HepG2 (cell line): Measurements from ENCODE around the gene ARHGEF3. TPM values are rescaled to one million over a fixed set of nuclear protein-coding genes. Genes with fewer than 3 reads are reported as not detected.
A peak's percentile ranks its signal among the peaks of the same experiment; 100 is the strongest.
"Not testable (repeated sequence)": the region's sequence is repeated elsewhere in the genome, so short reads cannot be mapped to it uniquely, and the experiment has no call there.

Experiments
- ATAC-seq: fragments of 200-7000 bp; cut with Tn5 transposase; 3 replicates; pipeline ENCODE4 v1.9.1; 2020; ENCODE audit warnings: mild to moderate bottlenecking, moderate library complexity
- BruUV-seq: library from RNA; stranded (reverse); fragments of 400-500 nt; replicated peaks from 2 replicates; lab custom pipeline; 2021; lab: Mats Ljungman, UMichigan
- CTCF ChIA-PET: fragments of 300-600 bp; formaldehyde crosslinking; extraction: SDS; loops from one replicate; lab custom pipeline; 2021; ENCODE audit warnings: low total read pairs, inconsistent platforms, low intra/inter-chr PET ratio; lab: Yijun Ruan, JAX
- POLR2A ChIA-PET: fragments of 350-600 bp; sonication (Branson Sonifier 250); formaldehyde crosslinking; loops from one replicate; lab custom pipeline; 2020; ENCODE audit warnings: antibody characterized with exemption, inconsistent platforms; lab: Yijun Ruan, JAX
- DNase-seq: peaks from one replicate; pipeline ENCODE4 v3.0.0-alpha.2; 2015; ENCODE audit warnings: low spot score
- FAIRE-seq: peaks from 3 replicates; lab custom pipeline; 2011; peaks lifted over from hg19 to GRCh38; lab: Jason Lieb, UNC
- H2AFZ ChIP-seq: one replicate; pipeline ENCODE4 v1.6.1; 2011; ENCODE audit warnings: low read length, inconsistent platforms
- H3K27ac ChIP-seq: fragments of 300-600 bp; 3 replicates; pipeline ENCODE4 v1.8.0; 2011; ENCODE audit warnings: mixed run types, mild to moderate bottlenecking, mixed read lengths, low read length, inconsistent platforms; ENCODE audit not compliant: insufficient read depth; ENCODE audit errors: extremely low read length
- H3K27me3 ChIP-seq, 2 experiments: fragments of 200-600 bp in 1 of 2; 2 replicates in 1 of 2; 3 replicates in 1 of 2; pipeline versions ENCODE4 v1.6.0 to v1.8.0; 2011; ENCODE audit warnings: low read length in 2 of 2, mild to moderate bottlenecking in 2 of 2, moderate library complexity in 2 of 2, inconsistent platforms in 1 of 2; ENCODE audit not compliant: insufficient read depth in 2 of 2, control insufficient read depth in 1 of 2
- H3K36me3 ChIP-seq, 2 experiments: fragments of 200-600 bp in 1 of 2; replicated peaks in 1 of 2; 2 replicates in 1 of 2; 3 replicates in 1 of 2; pipeline versions ENCODE4 v1.5.1 to v1.8.0; 2011; ENCODE audit warnings: low read length in 2 of 2, inconsistent platforms in 1 of 2; ENCODE audit not compliant: insufficient read depth in 2 of 2, control insufficient read depth in 1 of 2
- H3K4me1 ChIP-seq: 2 replicates; pipeline ENCODE4 v1.5.1; 2012; ENCODE audit warnings: low read length, inconsistent platforms; ENCODE audit not compliant: insufficient read depth
- H3K4me2 ChIP-seq: 2 replicates; pipeline ENCODE4 v1.6.0; 2011; ENCODE audit warnings: low read depth, low read length, inconsistent platforms
- H3K4me3 ChIP-seq, 3 experiments: fragments of 200-600 bp in 1 of 3; sonication (generic), shearing (Covaris generic) in 1 of 3; replicated peaks in 1 of 3; 2 replicates each; pipeline ENCODE4 v1.5.1; 2011 to 2016; ENCODE audit warnings: low read length in 3 of 3, inconsistent platforms in 2 of 3, low read depth in 2 of 3, mild to moderate bottlenecking in 2 of 3, control low read depth in 1 of 3, mixed read lengths in 1 of 3; ENCODE audit not compliant: insufficient read depth in 1 of 3
- H3K79me2 ChIP-seq: one replicate; pipeline ENCODE4 v1.6.1; 2011; ENCODE audit warnings: low read length, inconsistent platforms; ENCODE audit not compliant: insufficient read depth
- H3K9ac ChIP-seq: 2 replicates; pipeline ENCODE4 v1.6.0; 2011; ENCODE audit warnings: mild to moderate bottlenecking, low read depth, low read length, inconsistent platforms; ENCODE audit not compliant: insufficient read depth
- H3K9me3 ChIP-seq: 2 replicates; pipeline ENCODE4 v1.5.1; 2012; ENCODE audit warnings: mild to moderate bottlenecking, low read length
- H4K20me1 ChIP-seq: 2 replicates; pipeline ENCODE4 v1.6.0; 2011; ENCODE audit warnings: inconsistent platforms, mild to moderate bottlenecking, low read length, moderate library complexity; ENCODE audit not compliant: insufficient read depth
- CTCF ChIP-seq: sonication (generic); formaldehyde crosslinking; IDR thresholded peaks from 2 replicates; pipeline ENCODE4 v1.5.0; 2020; ENCODE audit warnings: mild to moderate bottlenecking, missing genetic modification reagents, moderate library complexity
- KDM2A ChIP-seq: sonication (generic); formaldehyde crosslinking; IDR thresholded peaks from 2 replicates; pipeline ENCODE4 v1.4.0; 2020; ENCODE audit warnings: low read depth, missing genetic modification reagents, borderline replicate concordance
- NFIB ChIP-seq: sonication (generic); formaldehyde crosslinking; IDR thresholded peaks from 2 replicates; pipeline ENCODE4 v1.9.0; 2021; ENCODE audit warnings: missing genetic modification reagents, mild to moderate bottlenecking, borderline replicate concordance
- SAP130 ChIP-seq: IDR thresholded peaks from 2 replicates; pipeline ENCODE4 v1.6.1; 2016; ENCODE audit warnings: low read depth
- SMARCC2 ChIP-seq: fragments of 450-650 bp; IDR thresholded peaks from 2 replicates; pipeline ENCODE4 v1.6.1; 2017; ENCODE audit warnings: antibody characterized with exemption, mild to moderate bottlenecking
- SPEN ChIP-seq: sonication (generic); formaldehyde crosslinking; IDR thresholded peaks from 2 replicates; pipeline ENCODE4 v1.5.1; 2020; ENCODE audit warnings: low read depth, mild to moderate bottlenecking, missing genetic modification reagents
- ZNF101 ChIP-seq: sonication (generic); formaldehyde crosslinking; IDR thresholded peaks from 2 replicates; pipeline ENCODE4 v1.4.0; 2020; ENCODE audit warnings: mild to moderate bottlenecking, low read depth, missing genetic modification reagents, borderline replicate concordance
- ZNF282 ChIP-seq: fragments of 450-650 bp; IDR thresholded peaks from 2 replicates; pipeline ENCODE4 v1.6.1; 2018; ENCODE audit not compliant: partially characterized antibody
- WGBS: methylation state at CpG from one replicate; pipeline ENCODE4 v1.1.6; 2017; ENCODE audit warnings: low lambda C conversion rate; 5-methylcytosine and 5-hydroxymethylcytosine counted together
- in situ Hi-C: cut with HindIII; loops from 2 replicates; pipeline ENCODE4 v1.10.0; 2017; ENCODE audit warnings: low pct_unique_long_range_greater_than_20kb; ENCODE audit not compliant: extremely low pct_ligation_motif_present
- intact Hi-C: fragments of 100-400 bp; cut with micrococcal nuclease; formaldehyde crosslinking; loops from one replicate; pipeline ENCODE4 v1.10.0; 2022; ENCODE audit not compliant: unreplicated experiment
- polyA plus RNA-seq, 8 experiments: library from polyadenylated mRNA; depleted of rRNA in 3 of 8; stranded (reverse) in 7 of 8; unstranded in 1 of 8; fragments of >200 nt; fragmentation: Illumina TruSeq in 4 of 8; extraction: Trizol in 4 of 8; gene quantifications; 2 replicates each; pipeline versions ENCODE4 v1.2.1 to v1.2.3, GENCODE V29; 2011 to 2016; ENCODE audit warnings: low read depth in 4 of 8, missing spikeins in 1 of 8, mixed read lengths in 1 of 8; ENCODE audit not compliant: insufficient read depth in 1 of 8
- total RNA-seq, 5 experiments: library from RNA; depleted of rRNA; stranded (reverse); fragments of >200 nt; fragmentation: Illumina TruSeq; extraction: Trizol; gene quantifications; 2 replicates each; pipeline ENCODE4 v1.2.3, GENCODE V29; 2016; ENCODE audit warnings: low read depth in 1 of 5
- TF ChIP-seq, protein P1 (sequence below): sonication (generic); formaldehyde crosslinking; IDR thresholded peaks from 2 replicates; pipeline ENCODE4 v1.9.0; 2021; ENCODE audit warnings: missing genetic modification reagents, borderline replicate concordance

ARHGEF3 gene
- total and polyA plus RNA-seq, 2 of the 13 experiments (the other 11 are each of a cell fraction or from before 2014, with no cell fraction given): 14.8 to 23.1 TPM

- H3K9ac ChIP-seq, H3K27ac ChIP-seq, H2AFZ ChIP-seq, H3K4me3 ChIP-seq, H3K36me3 ChIP-seq, DNase-seq, H4K20me1 ChIP-seq, ATAC-seq, H3K27me3 ChIP-seq, H3K4me1 ChIP-seq, BruUV-seq, FAIRE-seq, H3K9me3 ChIP-seq, POLR2A ChIA-PET, H3K4me2 ChIP-seq, H3K79me2 ChIP-seq, intact Hi-C loops, in situ Hi-C loops, CTCF ChIA-PET: not testable (repeated sequence)
- WGBS: 100% methylated on average over 9 of the region's 21 CpGs
Measured at GRCh38 chr3:56718809-56719208, 82.9 kb downstream of the ARHGEF3 start.

DNA sequence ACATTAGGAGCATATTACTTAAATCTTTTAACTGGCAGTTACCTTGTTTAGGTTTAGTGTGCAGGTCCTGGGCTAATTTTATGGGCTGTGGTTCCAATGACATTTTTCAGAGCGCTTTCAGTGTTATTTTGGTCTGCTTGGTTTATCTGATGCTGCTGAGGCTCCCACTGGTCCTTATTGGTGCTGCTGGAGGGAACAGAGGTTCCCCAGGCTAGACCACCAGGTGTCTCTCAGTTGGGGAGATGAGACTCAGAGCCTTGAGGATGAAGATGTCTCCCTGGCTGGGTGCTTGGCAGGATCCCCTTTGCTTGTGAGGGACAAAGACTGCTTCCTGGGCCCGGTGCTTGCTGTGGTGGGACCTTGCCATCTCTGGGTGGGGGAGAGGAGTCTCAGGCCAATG is 90.4 kb downstream of the ARHGEF3 start:
- Histone ChIP-seq H3K79me2 (no peaks in the 10 kb centered on the region), H3K4me3 (no peak overlapping the region), H3K36me3 (no peaks in the 10 kb centered on the region), H2AFZ (no peak overlapping the region), H3K27ac (no peak overlapping the region), H3K9ac (no peak overlapping the region), H4K20me1 (no peaks in the 10 kb centered on the region), H3K4me1 (no peaks in the 10 kb centered on the region), H3K9me3 (peaks cover 7% of the 10 kb centered on the region; the same call in 1 of the 2 replicates), H3K27me3 (no peaks in the 10 kb centered on the region), H3K4me2 (no peak overlapping the region)
- ATAC-seq (0 out of 3 replicates have a peak, but pooled peaks have one; percentile 41), FAIRE-seq (no peak), DNase-seq (no peak)
- BruUV-seq: no TSS peak
- in situ Hi-C loops: no loop called here
- POLR2A ChIA-PET: no interaction called here
- TF ChIP-seq SMARCC2 (no peak), SAP130 (CRISPR knock-in tag) (no peak), NFIB (CRISPR knock-in tag) (no peak), ZNF101 (CRISPR knock-in tag) (no peak), KDM2A (no peak), ZNF282 (no peak), SPEN (no peak), CTCF (peak; percentile 36; the same call in 1 of the 2 replicates)
- TF ChIP-seq, protein P1, sequence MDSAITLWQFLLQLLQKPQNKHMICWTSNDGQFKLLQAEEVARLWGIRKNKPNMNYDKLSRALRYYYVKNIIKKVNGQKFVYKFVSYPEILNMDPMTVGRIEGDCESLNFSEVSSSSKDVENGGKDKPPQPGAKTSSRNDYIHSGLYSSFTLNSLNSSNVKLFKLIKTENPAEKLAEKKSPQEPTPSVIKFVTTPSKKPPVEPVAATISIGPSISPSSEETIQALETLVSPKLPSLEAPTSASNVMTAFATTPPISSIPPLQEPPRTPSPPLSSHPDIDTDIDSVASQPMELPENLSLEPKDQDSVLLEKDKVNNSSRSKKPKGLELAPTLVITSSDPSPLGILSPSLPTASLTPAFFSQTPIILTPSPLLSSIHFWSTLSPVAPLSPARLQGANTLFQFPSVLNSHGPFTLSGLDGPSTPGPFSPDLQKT (CRISPR knock-in tag): no peak
- WGBS: 20% methylated on average over 1 of the region's 2 CpGs
- CTCF ChIA-PET: no interaction called here
- intact Hi-C loops: no loop called here
